Left lobe of liver (tissue), 2 donors: ENCODE results near the gene FZR1. TPM values are rescaled to one million over a fixed set of nuclear protein-coding genes. Genes with fewer than 3 reads are reported as not detected.

Experiments
- ATAC-seq: fragments of 200-7000 bp; cut with Tn5 transposase; one replicate; pipeline ENCODE4 v1.9.1; 2020; ENCODE audit warnings: mild to moderate bottlenecking, moderate library complexity
- DNase-seq: peaks from one replicate; pipeline ENCODE4 v3.0.0-alpha.2; 2020; ENCODE audit warnings: low spot score
- total RNA-seq: library from RNA; stranded (reverse); gene quantifications from one replicate; pipeline ENCODE4 v1.2.1, GENCODE V29; 2021
- donor health status: DM: no; HTN: no; CAD: no; lungs with moderate emphysema.
- donor health status: DM: no; HTN: yes; CAD: no.

Gene FZR1
- total RNA-seq, 1 donor from 2014 or later = 27.4 TPM

- DNase-seq (no peak), ATAC-seq (peak; percentile 20)
Observed at GRCh38 chr19:3586707-3587346, 80.7 kb downstream of the FZR1 start.

Other genes with a start within 250 kb of the FZR1 start
- gene NFIC, start 139.7 kb upstream of the FZR1 start, total RNA-seq = 203 TPM
- 10.8 TPM for gene SMIM24, start 25.8 kb upstream of the FZR1 start, total RNA-seq
- not detected for gene SMIM44, start 22.9 kb upstream of the FZR1 start, total RNA-seq
- 5.5 TPM for gene DOHH, start 5.6 kb upstream of the FZR1 start, total RNA-seq
- gene TEKTIP1, start 32.9 kb downstream of the FZR1 start, total RNA-seq = 1.9 TPM
- gene MFSD12, start 51.3 kb downstream of the FZR1 start, total RNA-seq = 33.9 TPM
- 44.2 TPM for gene HMG20B, start 66.6 kb downstream of the FZR1 start, total RNA-seq
- gene GIPC3, start 79.2 kb downstream of the FZR1 start, total RNA-seq = 0.75 TPM
- 4.4 TPM for gene TBXA2R, start 100.6 kb downstream of the FZR1 start, total RNA-seq
- 12.5 TPM for gene CACTIN, start 120.5 kb downstream of the FZR1 start, total RNA-seq
- 7.5 TPM for gene PIP5K1C, start 194.2 kb downstream of the FZR1 start, total RNA-seq
- gene TJP3, start 202.1 kb downstream of the FZR1 start, total RNA-seq = 28.8 TPM